Retinal pigment epithelial cell (primary cell): Measurements from ENCODE around the gene WWOX.

Source experiments
- DNase-seq: peaks from one replicate; pipeline ENCODE4 v3.0.0-alpha.2; 2010; ENCODE audit warnings: low read depth
- H3K4me3 ChIP-seq: 2 replicates; pipeline ENCODE4 v1.5.1; 2011; ENCODE audit warnings: mild to moderate bottlenecking, low read length, control low read depth, moderate library complexity
- CTCF ChIP-seq: conservative IDR thresholded peaks from 2 replicates; pipeline ENCODE4 v1.5.1; 2011; ENCODE audit warnings: low read depth, low read length, control low read depth, inconsistent platforms

WWOX gene

GRCh38 chr16:78932355-78932943 lies 833.0 kb downstream of the WWOX start:
- no peak for DNase-seq
- H3K4me3 ChIP-seq, result no peak overlapping the region
- TF ChIP-seq CTCF, result no peak

- no peak for DNase-seq
- H3K4me3 ChIP-seq, result no peak overlapping the region
- no peak for TF ChIP-seq CTCF
Measured at GRCh38 chr16:78936060-78936459, 836.6 kb downstream of the WWOX start.

DNA sequence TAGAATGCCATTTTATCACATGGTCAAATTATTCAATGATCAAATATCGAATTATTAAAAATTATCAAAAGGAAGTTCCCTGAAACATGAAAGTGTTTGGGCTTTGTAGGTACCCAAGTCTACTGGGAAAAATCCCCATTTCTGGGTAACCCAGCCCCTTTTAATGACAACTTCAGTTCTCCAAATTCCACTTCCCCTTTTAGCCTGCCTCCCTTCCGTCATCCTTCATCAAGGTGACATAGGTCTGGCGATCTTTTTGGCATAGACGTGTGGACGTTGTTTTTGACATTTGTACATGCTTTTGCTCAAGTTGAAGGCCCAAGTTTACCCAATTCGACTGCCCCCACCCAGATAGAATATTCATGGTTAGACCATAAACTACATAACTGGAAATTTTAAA lies 840.1 kb downstream of the WWOX start:
- TF ChIP-seq CTCF, result no peak
- no peak overlapping the region for H3K4me3 ChIP-seq
- DNase-seq, result no peak

DNA sequence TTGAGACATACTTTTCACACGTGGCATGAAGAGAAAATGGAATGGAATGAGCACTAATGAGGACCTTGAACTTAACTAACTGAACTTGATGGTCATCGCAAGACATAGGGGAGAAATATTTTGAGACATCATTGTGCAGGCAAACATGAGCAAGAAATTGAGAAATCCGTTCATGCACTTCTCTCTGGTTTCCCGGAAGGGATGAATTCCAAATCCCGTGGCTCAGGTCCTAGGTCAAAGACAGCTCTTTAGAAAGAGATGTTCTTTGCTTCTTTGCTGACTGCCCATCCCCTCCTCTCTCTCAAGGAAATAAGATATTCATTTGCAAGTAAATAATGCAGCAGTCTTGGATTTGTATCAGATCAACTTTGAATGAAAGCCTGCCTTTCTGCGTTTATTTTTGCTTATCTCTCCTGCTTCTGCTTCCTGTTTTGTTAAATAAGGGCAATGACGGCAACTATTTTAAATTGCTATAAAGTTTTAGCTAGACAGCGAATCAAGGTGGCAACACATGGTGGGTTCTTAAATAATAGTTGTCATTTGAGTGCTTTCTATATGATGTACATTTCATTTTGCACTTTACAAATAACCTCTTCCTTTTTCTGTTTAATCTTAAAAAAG lies 843.3 kb downstream of the WWOX start:
- TF ChIP-seq CTCF, result no peak
- H3K4me3 ChIP-seq, result no peak overlapping the region
- no peak for DNase-seq

DNA sequence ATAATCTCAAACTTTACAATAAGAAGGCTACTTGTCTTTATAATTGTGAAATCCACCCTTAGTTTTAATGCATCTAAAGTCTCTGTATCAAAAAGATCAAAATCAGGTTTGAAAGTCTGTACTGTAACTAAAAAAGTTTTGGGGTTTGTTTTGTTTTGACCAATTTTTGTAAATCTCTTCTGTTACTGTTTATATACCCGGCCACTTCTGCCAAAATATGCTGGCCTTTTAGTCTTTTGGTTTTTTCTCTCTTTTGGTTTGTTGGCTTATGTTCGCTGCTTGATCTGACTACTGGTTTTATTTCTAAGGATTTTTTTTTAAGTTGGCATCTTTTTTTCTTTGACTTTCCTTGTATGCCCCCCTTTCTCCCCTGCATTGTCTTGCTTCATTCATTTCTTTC lies 845.9 kb downstream of the WWOX start:
- no peak for DNase-seq
- H3K4me3 ChIP-seq, result no peak overlapping the region
- no peak for TF ChIP-seq CTCF

- no peak for TF ChIP-seq CTCF
- H3K4me3 ChIP-seq, result no peak overlapping the region
- no peak for DNase-seq
Measured at GRCh38 chr16:78946556-78946955, 847.1 kb downstream of the WWOX start.

GRCh38 chr16:78950768-78951167 lies 851.3 kb downstream of the WWOX start:
- no peak for TF ChIP-seq CTCF
- no peak for DNase-seq

More at GRCh38 chr16:78950768-78951167, 851.3 kb downstream of the WWOX start:
- no peak overlapping the region for H3K4me3 ChIP-seq
